ENCODE results near the gene TTC13. TPM values are rescaled to one million over a fixed set of nuclear protein-coding genes. Genes with fewer than 3 reads are reported as not detected.
A peak's percentile ranks its signal among the peaks of the same experiment; 100 is the strongest.

The TTC13 gene
- total RNA-seq, 1 donor from 2014 or later: 19.5 TPM

DNA sequence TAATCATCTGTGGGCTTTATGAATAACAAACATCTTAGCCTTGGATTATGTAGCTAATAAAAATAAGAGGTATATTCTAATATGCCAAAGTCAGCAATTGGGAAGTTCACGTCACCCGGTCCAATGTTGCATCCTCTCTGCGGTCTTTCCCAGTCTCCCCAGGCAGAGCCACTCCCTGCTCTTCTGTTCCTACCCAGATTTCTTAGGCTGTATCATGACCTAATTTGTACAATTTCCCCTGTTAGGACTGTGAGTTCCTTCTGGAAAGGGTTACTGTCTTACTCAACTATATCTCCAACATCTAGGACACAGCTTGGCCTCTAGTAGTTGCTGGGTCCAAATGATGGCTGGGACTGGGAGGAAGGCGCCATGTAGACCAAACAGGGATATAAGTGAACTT is 80.5 kb downstream of the TTC13 start:
- no peaks in the 10 kb centered on the region for H3K9me3 Mint-ChIP-seq (ENCODE audit: unreplicated experiment)
- no peaks in the 10 kb centered on the region for H3K36me3 Mint-ChIP-seq (ENCODE audit: unreplicated experiment)
- H3K4me3 Mint-ChIP-seq (ENCODE audit: unreplicated experiment): no peak overlapping the region
- H3K27ac Mint-ChIP-seq (ENCODE audit: unreplicated experiment): no peak overlapping the region
- peaks cover 49% of the 10 kb centered on the region for H3K4me1 Mint-ChIP-seq (ENCODE audit: unreplicated experiment)
- TF ChIP-seq, protein P1, sequence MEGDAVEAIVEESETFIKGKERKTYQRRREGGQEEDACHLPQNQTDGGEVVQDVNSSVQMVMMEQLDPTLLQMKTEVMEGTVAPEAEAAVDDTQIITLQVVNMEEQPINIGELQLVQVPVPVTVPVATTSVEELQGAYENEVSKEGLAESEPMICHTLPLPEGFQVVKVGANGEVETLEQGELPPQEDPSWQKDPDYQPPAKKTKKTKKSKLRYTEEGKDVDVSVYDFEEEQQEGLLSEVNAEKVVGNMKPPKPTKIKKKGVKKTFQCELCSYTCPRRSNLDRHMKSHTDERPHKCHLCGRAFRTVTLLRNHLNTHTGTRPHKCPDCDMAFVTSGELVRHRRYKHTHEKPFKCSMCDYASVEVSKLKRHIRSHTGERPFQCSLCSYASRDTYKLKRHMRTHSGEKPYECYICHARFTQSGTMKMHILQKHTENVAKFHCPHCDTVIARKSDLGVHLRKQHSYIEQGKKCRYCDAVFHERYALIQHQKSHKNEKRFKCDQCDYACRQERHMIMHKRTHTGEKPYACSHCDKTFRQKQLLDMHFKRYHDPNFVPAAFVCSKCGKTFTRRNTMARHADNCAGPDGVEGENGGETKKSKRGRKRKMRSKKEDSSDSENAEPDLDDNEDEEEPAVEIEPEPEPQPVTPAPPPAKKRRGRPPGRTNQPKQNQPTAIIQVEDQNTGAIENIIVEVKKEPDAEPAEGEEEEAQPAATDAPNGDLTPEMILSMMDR (IDR thresholded peaks at IDR 0.05): no peak
- no peaks in the 10 kb centered on the region for H3K27me3 Mint-ChIP-seq (ENCODE audit: unreplicated experiment)
- DNase-seq (ENCODE audit: extremely low spot score, unreplicated experiment): no peak

DNA sequence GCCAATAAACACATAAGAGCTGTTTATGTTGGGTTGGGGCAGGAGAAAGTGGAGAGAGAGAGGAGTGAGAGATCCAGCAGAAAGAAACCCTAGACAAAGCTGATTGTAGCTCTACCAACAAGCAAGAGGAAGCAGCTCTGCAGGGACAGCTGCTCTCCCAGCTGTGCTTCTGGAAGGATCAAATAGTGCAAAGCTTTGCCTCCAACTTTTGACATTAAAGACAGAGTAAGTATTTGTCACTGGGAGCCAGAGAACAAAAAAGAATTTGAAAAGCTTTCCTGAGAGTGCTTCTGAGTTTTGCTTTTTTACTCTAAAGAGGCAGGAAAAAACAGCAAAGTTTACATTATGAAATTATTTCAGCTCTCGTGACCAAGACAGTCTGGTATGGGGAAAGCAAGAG is 81.9 kb downstream of the TTC13 start:
- Mint-ChIP-seq H3K4me3 (ENCODE audit: unreplicated experiment) (no peak overlapping the region), H3K36me3 (ENCODE audit: unreplicated experiment) (no peaks in the 10 kb centered on the region), H3K9me3 (ENCODE audit: unreplicated experiment) (no peaks in the 10 kb centered on the region), H3K4me1 (ENCODE audit: unreplicated experiment) (peaks cover 55% of the 10 kb centered on the region), H3K27ac (ENCODE audit: unreplicated experiment) (peak overlapping the region; percentile 41), H3K27me3 (ENCODE audit: unreplicated experiment) (no peaks in the 10 kb centered on the region)
- no peak for DNase-seq (ENCODE audit: extremely low spot score, unreplicated experiment)
- TF ChIP-seq, protein P1 (IDR thresholded peaks at IDR 0.05): no peak

DNA sequence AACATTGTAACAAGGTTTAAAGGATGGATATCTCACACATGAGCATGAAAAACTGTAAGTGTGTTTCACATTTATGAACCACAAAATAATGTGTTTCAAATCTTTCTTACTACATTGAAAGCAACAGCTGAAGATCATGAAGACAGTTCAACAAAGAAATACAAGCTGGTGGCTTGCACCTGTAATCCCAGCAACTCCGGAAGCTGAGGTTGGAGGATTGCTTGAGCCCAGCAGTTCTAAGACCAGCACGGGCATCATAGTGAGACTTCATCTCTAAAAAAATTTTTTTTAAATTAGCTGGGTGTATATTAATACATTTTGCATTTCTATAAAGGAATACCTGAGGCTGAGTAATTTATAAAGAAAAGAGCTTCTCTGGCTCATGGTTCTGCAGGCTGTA is 83.2 kb downstream of the TTC13 start:
- H3K9me3 Mint-ChIP-seq (ENCODE audit: unreplicated experiment): no peaks in the 10 kb centered on the region
- H3K27me3 Mint-ChIP-seq (ENCODE audit: unreplicated experiment): no peaks in the 10 kb centered on the region
- no peak for DNase-seq (ENCODE audit: extremely low spot score, unreplicated experiment)
- H3K4me1 Mint-ChIP-seq (ENCODE audit: unreplicated experiment): peaks cover 48% of the 10 kb centered on the region
- H3K4me3 Mint-ChIP-seq (ENCODE audit: unreplicated experiment): no peak overlapping the region
- H3K36me3 Mint-ChIP-seq (ENCODE audit: unreplicated experiment): no peaks in the 10 kb centered on the region
- no peak overlapping the region for H3K27ac Mint-ChIP-seq (ENCODE audit: unreplicated experiment)
- TF ChIP-seq, protein P1 (IDR thresholded peaks at IDR 0.05): no peak

DNA sequence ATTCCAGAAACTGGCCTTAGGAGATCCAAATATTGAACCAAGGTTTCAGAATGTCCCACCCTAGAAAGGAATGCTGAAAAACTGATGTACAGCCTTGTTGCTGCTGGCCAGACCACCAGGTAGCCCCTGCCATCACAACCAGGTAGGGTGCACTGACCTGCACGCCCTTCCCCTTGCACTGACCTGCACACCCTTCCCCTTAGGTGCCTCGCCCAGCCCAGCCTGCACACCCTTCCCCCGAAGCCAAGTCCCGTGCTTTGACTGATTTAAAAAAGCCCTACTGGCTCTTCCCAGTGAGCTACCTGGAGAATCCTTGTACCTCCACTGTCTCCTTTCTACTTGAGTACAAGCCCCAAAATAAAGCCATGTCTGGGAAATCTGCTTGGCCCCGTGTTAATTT is 84.0 kb downstream of the TTC13 start:
- Mint-ChIP-seq H3K4me3 (ENCODE audit: unreplicated experiment) (no peak overlapping the region), H3K27ac (ENCODE audit: unreplicated experiment) (no peak overlapping the region), H3K4me1 (ENCODE audit: unreplicated experiment) (peaks cover 41% of the 10 kb centered on the region), H3K36me3 (ENCODE audit: unreplicated experiment) (no peaks in the 10 kb centered on the region), H3K27me3 (ENCODE audit: unreplicated experiment) (no peaks in the 10 kb centered on the region), H3K9me3 (ENCODE audit: unreplicated experiment) (no peaks in the 10 kb centered on the region)
- no peak for DNase-seq (ENCODE audit: extremely low spot score, unreplicated experiment)
- TF ChIP-seq, protein P1 (IDR thresholded peaks at IDR 0.05): no peak

DNA sequence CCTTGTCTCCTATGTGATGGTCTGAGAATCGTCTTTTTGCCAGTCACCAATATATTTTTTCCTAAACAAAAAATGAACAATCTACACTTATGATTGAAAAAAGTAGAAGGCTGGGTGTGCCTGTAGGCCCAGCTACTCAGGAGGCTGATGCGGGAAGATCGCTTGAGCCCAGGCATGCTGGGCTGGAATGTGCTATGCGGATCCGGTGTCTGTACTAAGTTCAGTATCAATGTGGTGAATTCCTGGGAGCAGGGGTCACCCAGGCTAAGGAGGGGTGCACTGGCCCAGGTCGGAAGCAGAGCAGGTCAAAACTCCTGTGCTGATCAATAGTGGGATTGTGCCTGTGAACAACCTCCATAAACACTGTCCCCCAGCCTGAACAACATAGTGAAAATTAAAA is 84.6 kb downstream of the TTC13 start:
- TF ChIP-seq, protein P1 (IDR thresholded peaks at IDR 0.05): no peak
- no peak overlapping the region for H3K4me3 Mint-ChIP-seq (ENCODE audit: unreplicated experiment)
- no peak for DNase-seq (ENCODE audit: extremely low spot score, unreplicated experiment)
- H3K27ac Mint-ChIP-seq (ENCODE audit: unreplicated experiment): no peak overlapping the region
- H3K4me1 Mint-ChIP-seq (ENCODE audit: unreplicated experiment): peaks cover 41% of the 10 kb centered on the region
- no peaks in the 10 kb centered on the region for H3K27me3 Mint-ChIP-seq (ENCODE audit: unreplicated experiment)
- no peaks in the 10 kb centered on the region for H3K36me3 Mint-ChIP-seq (ENCODE audit: unreplicated experiment)
- H3K9me3 Mint-ChIP-seq (ENCODE audit: unreplicated experiment): no peaks in the 10 kb centered on the region

All from osteocyte (in vitro differentiated cells).